SU-DHL-6 (cell line): ENCODE measurements around the gene LATS1.

Source experiments
- H2AFZ ChIP-seq: fragments of 200-600 bp; sonication (generic); 2 replicates; pipeline ENCODE4 v1.6.1; 2014; ENCODE audit warnings: low read depth, mild to moderate bottlenecking, moderate library complexity, mixed read lengths, antibody characterized with exemption, low read length; ENCODE audit not compliant: severe bottlenecking
- H3F3A ChIP-seq: fragments of 200-600 bp; shearing (Covaris generic); 2 replicates; pipeline ENCODE4 v1.6.0; 2016; ENCODE audit warnings: antibody characterized with exemption, mild to moderate bottlenecking; ENCODE audit not compliant: insufficient read depth
- H3K27ac ChIP-seq: fragments of 200-600 bp; sonication (generic); 2 replicates; pipeline ENCODE4 v1.5.1; 2016; ENCODE audit warnings: low read depth, mild to moderate bottlenecking, low read length, moderate library complexity, mixed read lengths
- H3K27me3 ChIP-seq: fragments of 200-600 bp; sonication (generic), shearing (Covaris generic); 2 replicates; pipeline ENCODE4 v1.6.0; 2014; ENCODE audit warnings: mild to moderate bottlenecking, low read length
- H3K36me3 ChIP-seq: fragments of 200-600 bp; sonication (generic); 2 replicates; pipeline ENCODE4 v1.6.1; 2014; ENCODE audit warnings: mild to moderate bottlenecking, low read length, mixed read lengths
- H3K4me2 ChIP-seq: fragments of 300-600, 200-600 bp; shearing (Covaris generic), sonication (generic); 2 replicates; pipeline ENCODE4 v1.6.0; 2014; ENCODE audit warnings: low read length, low read depth, mild to moderate bottlenecking; ENCODE audit not compliant: poor library complexity, severe bottlenecking
- H3K4me3 ChIP-seq: fragments of 200-600 bp; sonication (generic); 2 replicates; pipeline ENCODE4 v1.5.1; 2014; ENCODE audit warnings: antibody characterized with exemption, low read length, mild to moderate bottlenecking, mixed read lengths; ENCODE audit not compliant: insufficient read depth, poor library complexity, severe bottlenecking
- H3K79me2 ChIP-seq: fragments of 200-600 bp; sonication (generic); 2 replicates; pipeline ENCODE4 v1.6.1; 2014; ENCODE audit warnings: mild to moderate bottlenecking, low read length, moderate library complexity; ENCODE audit not compliant: insufficient read depth
- H3K9ac ChIP-seq: fragments of 200-600 bp; sonication (generic); 2 replicates; pipeline ENCODE4 v1.7.0; 2014; ENCODE audit warnings: mild to moderate bottlenecking, low read length
- H3K9me2 ChIP-seq: fragments of 200-600 bp; sonication (generic); replicated peaks from 2 replicates; pipeline ENCODE4 v1.6.1; 2014; ENCODE audit warnings: low read length; ENCODE audit not compliant: insufficient read depth
- H3K9me3 ChIP-seq: fragments of 200-600 bp; sonication (generic); 2 replicates; pipeline ENCODE4 v1.6.1; 2014; ENCODE audit warnings: low read length, mixed read lengths; ENCODE audit not compliant: insufficient read depth
- H4K20me1 ChIP-seq: fragments of 200-600 bp; sonication (generic); 2 replicates; pipeline ENCODE4 v1.6.1; 2014; ENCODE audit warnings: low read depth, mild to moderate bottlenecking, antibody characterized with exemption, low read length, moderate library complexity, mixed read lengths
- EZH2phosphoT487 ChIP-seq: fragments of 200-600 bp; sonication (generic), shearing (Covaris generic); conservative IDR thresholded peaks from 2 replicates; pipeline ENCODE4 v1.6.1; 2018; ENCODE audit warnings: mild to moderate bottlenecking, antibody characterized with exemption, low read length, moderate library complexity, mixed read lengths
- TF ChIP-seq, protein P1 (sequence below): fragments of 200-600 bp; sonication (generic); IDR thresholded peaks from one replicate; pipeline ENCODE4 v1.5.1; 2017; ENCODE audit warnings: antibody characterized with exemption, mild to moderate bottlenecking, low read length, moderate library complexity; ENCODE audit not compliant: insufficient read depth, poor library complexity, severe bottlenecking

LATS1 gene

GRCh38 chr6:149725785-149726184, 7.9 kb upstream of the LATS1 start:
- Histone ChIP-seq H3K36me3 (peaks cover 22% of the 10 kb centered on the region; the same call in 1 of the 2 replicates), H3K4me3 (no peak overlapping the region), H3K79me2 (no peaks in the 10 kb centered on the region), H3K27me3 (no peaks in the 10 kb centered on the region), H3K4me2 (no peak overlapping the region), H3K27ac (no peak overlapping the region), H3K9me2 (no peaks in the 10 kb centered on the region), H2AFZ (no peak overlapping the region), H3F3A (peaks cover 16% of the 10 kb centered on the region), H3K9me3 (no peaks in the 10 kb centered on the region), H4K20me1 (no peaks in the 10 kb centered on the region), H3K9ac (no peak overlapping the region)
- no peak for TF ChIP-seq EZH2phosphoT487
- TF ChIP-seq, protein P1, sequence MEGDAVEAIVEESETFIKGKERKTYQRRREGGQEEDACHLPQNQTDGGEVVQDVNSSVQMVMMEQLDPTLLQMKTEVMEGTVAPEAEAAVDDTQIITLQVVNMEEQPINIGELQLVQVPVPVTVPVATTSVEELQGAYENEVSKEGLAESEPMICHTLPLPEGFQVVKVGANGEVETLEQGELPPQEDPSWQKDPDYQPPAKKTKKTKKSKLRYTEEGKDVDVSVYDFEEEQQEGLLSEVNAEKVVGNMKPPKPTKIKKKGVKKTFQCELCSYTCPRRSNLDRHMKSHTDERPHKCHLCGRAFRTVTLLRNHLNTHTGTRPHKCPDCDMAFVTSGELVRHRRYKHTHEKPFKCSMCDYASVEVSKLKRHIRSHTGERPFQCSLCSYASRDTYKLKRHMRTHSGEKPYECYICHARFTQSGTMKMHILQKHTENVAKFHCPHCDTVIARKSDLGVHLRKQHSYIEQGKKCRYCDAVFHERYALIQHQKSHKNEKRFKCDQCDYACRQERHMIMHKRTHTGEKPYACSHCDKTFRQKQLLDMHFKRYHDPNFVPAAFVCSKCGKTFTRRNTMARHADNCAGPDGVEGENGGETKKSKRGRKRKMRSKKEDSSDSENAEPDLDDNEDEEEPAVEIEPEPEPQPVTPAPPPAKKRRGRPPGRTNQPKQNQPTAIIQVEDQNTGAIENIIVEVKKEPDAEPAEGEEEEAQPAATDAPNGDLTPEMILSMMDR, result no peak

DNA sequence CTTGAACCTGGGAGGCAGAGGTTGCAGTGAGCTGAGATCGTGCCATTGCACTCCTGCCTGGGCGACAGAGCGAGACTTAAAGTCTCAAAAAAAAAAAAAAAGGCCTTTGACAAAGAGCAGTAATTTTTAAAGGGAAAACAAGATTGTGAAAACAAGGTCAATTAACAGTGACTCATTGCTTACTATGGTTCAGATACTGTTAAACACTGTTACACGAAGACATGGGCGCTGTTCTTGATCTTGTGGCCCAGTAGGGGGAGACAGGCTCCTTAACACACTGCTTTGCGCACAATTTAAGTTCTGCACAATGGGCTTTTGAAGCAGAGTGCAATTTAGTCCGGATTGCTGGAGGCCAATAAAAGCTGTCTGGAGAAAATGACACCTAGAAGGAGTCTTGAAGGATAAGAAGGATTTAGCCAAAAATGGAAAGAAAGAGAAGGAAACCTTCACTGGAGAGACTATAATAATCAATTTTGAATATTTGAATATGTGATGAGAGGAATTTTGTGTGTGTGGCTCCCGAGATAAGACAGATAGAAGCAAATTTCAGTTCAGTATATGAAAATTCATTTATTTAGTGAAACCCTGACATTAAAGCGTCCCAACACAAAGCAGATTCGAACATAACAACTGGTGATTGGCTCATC, 6.0 kb upstream of the LATS1 start:
- H3K4me3 ChIP-seq, result no peak overlapping the region
- peaks cover 14% of the 10 kb centered on the region; the same call in 1 of the 2 replicates for H3K36me3 ChIP-seq
- no peaks in the 10 kb centered on the region for H3K9me2 ChIP-seq

GRCh38 chr6:149723262-149723661, 5.4 kb upstream of the LATS1 start:
- Histone ChIP-seq H3F3A (peaks cover 13% of the 10 kb centered on the region), H3K79me2 (no peaks in the 10 kb centered on the region), H3K4me3 (no peak overlapping the region), H3K27ac (no peak overlapping the region), H4K20me1 (no peaks in the 10 kb centered on the region), H3K9me3 (no peaks in the 10 kb centered on the region), H3K9ac (no peak overlapping the region), H3K4me2 (no peak overlapping the region), H3K27me3 (no peaks in the 10 kb centered on the region), H3K36me3 (peaks cover 10% of the 10 kb centered on the region; the same call in 1 of the 2 replicates), H3K9me2 (no peaks in the 10 kb centered on the region), H2AFZ (no peak overlapping the region)
- TF ChIP-seq, protein P1, result no peak
- no peak for TF ChIP-seq EZH2phosphoT487

More for the DNA sequence above, 6.0 kb upstream of the LATS1 start:
- Histone ChIP-seq H3K4me2 (no peak overlapping the region), H3K27me3 (no peaks in the 10 kb centered on the region), H2AFZ (no peak overlapping the region), H3K79me2 (no peaks in the 10 kb centered on the region), H3F3A (peaks cover 16% of the 10 kb centered on the region), H4K20me1 (no peaks in the 10 kb centered on the region), H3K27ac (no peak overlapping the region), H3K9ac (no peak overlapping the region), H3K9me3 (no peaks in the 10 kb centered on the region)
- TF ChIP-seq, protein P1, result peak; percentile 69
- no peak for TF ChIP-seq EZH2phosphoT487
